ENCODE data around the gene RSPRY1.
"Not testable (repeated sequence)": the region's sequence is repeated elsewhere in the genome, so short reads cannot be mapped to it uniquely, and the experiment has no call there.

- not testable (repeated sequence) for TF ChIP-seq CTCF (IDR thresholded peaks at IDR 0.05; ENCODE audit: insufficient read depth, low read length); REST (IDR thresholded peaks at IDR 0.05; ENCODE audit: insufficient replicate concordance, low read depth)
Observed at GRCh38 chr16:57189527-57189926, 3.4 kb downstream of the RSPRY1 start.

Data from HL-60 (cell line).